ENCODE measurements around the gene B3GAT3.

The B3GAT3 gene

DNA sequence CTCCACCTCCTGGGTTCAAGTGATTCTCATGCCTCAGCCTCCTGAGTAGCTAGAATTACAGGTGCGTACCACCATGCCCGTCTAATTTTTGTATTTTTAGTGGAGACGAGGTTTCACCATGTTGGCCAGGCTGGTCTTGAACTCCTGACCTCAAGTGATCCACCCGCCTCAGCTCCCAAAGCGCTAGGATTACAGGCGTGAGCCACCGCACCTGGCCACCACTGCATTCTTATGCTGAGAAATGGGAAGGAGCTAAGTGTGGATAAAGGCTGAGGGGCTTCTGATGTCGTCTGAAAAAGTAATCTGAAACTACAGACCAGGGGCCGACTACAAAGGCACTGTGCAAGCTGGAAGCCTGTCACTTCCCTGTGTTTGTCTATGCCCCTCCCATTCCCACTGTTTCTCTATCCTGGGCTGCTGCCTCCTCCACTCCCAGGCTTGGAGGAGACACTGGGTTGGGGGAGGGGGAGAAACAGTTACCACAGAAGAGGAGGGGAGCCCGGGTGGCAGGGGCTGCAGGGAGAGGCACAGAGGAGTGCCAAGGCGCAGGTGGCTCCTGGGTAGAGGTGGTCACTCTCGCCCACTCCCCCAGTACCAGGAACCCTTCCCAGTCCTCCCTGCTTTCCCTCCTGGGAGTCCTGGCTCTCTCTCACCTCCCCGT, 17.2 kb downstream of the B3GAT3 start:
- Histone ChIP-seq H3K9me3 (ENCODE audit: control insufficient read depth, insufficient read depth, low read length) (no peaks in the 10 kb centered on the region), H3K36me3 (ENCODE audit: control insufficient read depth, low read length) (peaks cover 65% of the 10 kb centered on the region), H3K4me1 (ENCODE audit: control insufficient read depth, low read length) (peaks cover 36% of the 10 kb centered on the region), H3K27me3 (ENCODE audit: control insufficient read depth, low read length) (no peaks in the 10 kb centered on the region), H3K4me3 (ENCODE audit: low read length) (no peak overlapping the region), H3K79me2 (ENCODE audit: control insufficient read depth, low read length) (peaks cover 20% of the 10 kb centered on the region), H3F3A (ENCODE audit: control insufficient read depth, insufficient read depth) (peaks cover 9% of the 10 kb centered on the region; the same call in 1 of the 2 replicates), H3K27ac (ENCODE audit: low read depth, low read length) (no peak overlapping the region), H3K4me2 (ENCODE audit: low read length) (no peak overlapping the region), H4K20me1 (ENCODE audit: control insufficient read depth, insufficient read depth, low read depth, low read length) (peaks cover 4% of the 10 kb centered on the region; the same call in 1 of the 2 replicates), H3K9me2 (replicated peaks; ENCODE audit: control insufficient read depth, low read length) (no peaks in the 10 kb centered on the region)
- no peak for TF ChIP-seq CTCF (IDR thresholded peaks at IDR 0.05; ENCODE audit: low read depth, low read length, poor library complexity, severe bottlenecking)
- TF ChIP-seq EZH2phosphoT487 (IDR thresholded peaks at IDR 0.05; ENCODE audit: borderline replicate concordance, low read length) = no peak

DNA sequence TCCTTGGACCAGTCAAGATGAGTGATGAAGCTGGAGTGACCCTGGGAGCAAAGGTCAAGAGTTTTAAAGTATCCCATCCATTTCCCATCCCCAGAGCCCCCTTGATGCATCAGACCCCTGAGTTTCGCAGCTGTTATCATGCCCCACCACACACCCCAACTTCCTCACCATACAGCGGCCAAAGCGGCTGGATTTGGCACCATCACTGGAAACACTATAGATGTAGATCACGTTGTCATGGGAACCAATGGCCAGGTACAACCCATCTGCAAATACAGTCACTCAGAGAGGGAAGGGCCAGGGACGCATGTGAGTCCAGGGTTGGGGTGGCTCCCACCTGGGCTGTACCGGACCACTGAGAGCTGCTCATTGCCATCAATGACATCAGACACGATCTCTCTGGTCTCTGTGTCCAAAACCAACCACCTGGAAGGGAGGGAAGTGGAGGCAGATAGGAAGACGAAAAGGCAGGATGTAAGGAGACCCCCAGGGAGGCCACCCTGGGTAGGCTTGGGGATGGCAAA, 17.9 kb downstream of the B3GAT3 start:
- Histone ChIP-seq H3K36me3 (ENCODE audit: control insufficient read depth, low read length) (peaks cover 67% of the 10 kb centered on the region), H3K27me3 (ENCODE audit: control insufficient read depth, low read length) (no peaks in the 10 kb centered on the region), H3K9me2 (replicated peaks; ENCODE audit: control insufficient read depth, low read length) (no peaks in the 10 kb centered on the region), H3K4me3 (ENCODE audit: low read length) (no peak overlapping the region), H3K79me2 (ENCODE audit: control insufficient read depth, low read length) (peaks cover 27% of the 10 kb centered on the region), H3K27ac (ENCODE audit: low read depth, low read length) (no peak overlapping the region), H3K4me1 (ENCODE audit: control insufficient read depth, low read length) (peaks cover 44% of the 10 kb centered on the region), H4K20me1 (ENCODE audit: control insufficient read depth, insufficient read depth, low read depth, low read length) (peaks cover 4% of the 10 kb centered on the region; the same call in 1 of the 2 replicates), H3F3A (ENCODE audit: control insufficient read depth, insufficient read depth) (peaks cover 9% of the 10 kb centered on the region; the same call in 1 of the 2 replicates), H3K9me3 (ENCODE audit: control insufficient read depth, insufficient read depth, low read length) (no peaks in the 10 kb centered on the region), H3K4me2 (ENCODE audit: low read length) (no peak overlapping the region)
- TF ChIP-seq EZH2phosphoT487 (IDR thresholded peaks at IDR 0.05; ENCODE audit: borderline replicate concordance, low read length) = no peak
- no peak for TF ChIP-seq CTCF (IDR thresholded peaks at IDR 0.05; ENCODE audit: low read depth, low read length, poor library complexity, severe bottlenecking)

DNA sequence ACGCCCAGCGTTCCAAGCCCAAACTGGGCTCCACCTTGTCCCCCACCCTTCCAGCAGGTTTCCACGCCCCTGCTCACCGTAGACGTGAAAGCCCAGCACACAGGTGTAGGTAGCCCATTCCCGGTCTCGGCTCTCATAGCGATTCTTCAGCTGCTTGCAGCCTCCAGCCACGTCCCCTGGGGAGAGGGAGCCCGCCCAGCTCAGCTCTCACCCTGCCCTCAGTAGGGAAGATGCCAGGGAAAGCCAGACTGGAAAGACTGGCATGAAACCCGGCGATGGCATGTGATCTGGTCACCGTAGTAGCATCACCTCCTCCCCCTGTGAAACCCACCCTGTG, 18.7 kb downstream of the B3GAT3 start:
- Histone ChIP-seq H4K20me1 (ENCODE audit: control insufficient read depth, insufficient read depth, low read depth, low read length) (peaks cover 7% of the 10 kb centered on the region; the same call in 1 of the 2 replicates), H3K9me2 (replicated peaks; ENCODE audit: control insufficient read depth, low read length) (no peaks in the 10 kb centered on the region), H3K4me3 (ENCODE audit: low read length) (no peak overlapping the region), H3K4me1 (ENCODE audit: control insufficient read depth, low read length) (peaks cover 46% of the 10 kb centered on the region), H3K79me2 (ENCODE audit: control insufficient read depth, low read length) (peaks cover 35% of the 10 kb centered on the region), H3K27me3 (ENCODE audit: control insufficient read depth, low read length) (no peaks in the 10 kb centered on the region), H3F3A (ENCODE audit: control insufficient read depth, insufficient read depth) (peaks cover 7% of the 10 kb centered on the region; the same call in 1 of the 2 replicates), H3K36me3 (ENCODE audit: control insufficient read depth, low read length) (peaks cover 71% of the 10 kb centered on the region), H3K27ac (ENCODE audit: low read depth, low read length) (no peak overlapping the region), H3K4me2 (ENCODE audit: low read length) (no peak overlapping the region), H3K9me3 (ENCODE audit: control insufficient read depth, insufficient read depth, low read length) (no peaks in the 10 kb centered on the region)
- no peak for TF ChIP-seq CTCF (IDR thresholded peaks at IDR 0.05; ENCODE audit: low read depth, low read length, poor library complexity, severe bottlenecking)
- TF ChIP-seq EZH2phosphoT487 (IDR thresholded peaks at IDR 0.05; ENCODE audit: borderline replicate concordance, low read length) = no peak
